GM18867 (cell line): Measurements from ENCODE around the gene EFNB2.

Source experiments
- ATAC-seq: cut with Tn5 transposase; IDR thresholded peaks from one replicate; pipeline ENCODE4 v1.9.1; 2021; ENCODE audit warnings: mild to moderate bottlenecking, moderate library complexity; ENCODE audit not compliant: unreplicated experiment

EFNB2 gene

DNA sequence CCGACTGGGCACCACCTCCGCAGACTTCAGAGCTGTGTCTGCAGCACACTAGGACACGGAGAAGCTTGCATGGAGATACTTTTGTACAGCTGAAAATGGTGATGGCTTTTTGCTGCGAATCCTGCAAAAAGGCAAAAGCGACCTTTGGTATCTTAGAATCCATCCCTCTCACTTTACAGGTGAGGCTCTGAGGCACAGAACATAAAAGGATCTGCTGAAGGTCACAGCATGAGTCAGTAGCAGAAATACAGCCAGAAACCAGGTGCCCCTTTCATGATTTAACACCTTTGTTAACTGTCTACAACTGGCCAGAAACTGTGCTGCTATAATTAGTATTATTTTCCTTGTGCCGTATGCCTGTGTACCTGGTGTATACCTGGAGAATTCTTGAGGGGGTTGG is 48.3 kb downstream of the EFNB2 start:
- ATAC-seq, result no peak

DNA sequence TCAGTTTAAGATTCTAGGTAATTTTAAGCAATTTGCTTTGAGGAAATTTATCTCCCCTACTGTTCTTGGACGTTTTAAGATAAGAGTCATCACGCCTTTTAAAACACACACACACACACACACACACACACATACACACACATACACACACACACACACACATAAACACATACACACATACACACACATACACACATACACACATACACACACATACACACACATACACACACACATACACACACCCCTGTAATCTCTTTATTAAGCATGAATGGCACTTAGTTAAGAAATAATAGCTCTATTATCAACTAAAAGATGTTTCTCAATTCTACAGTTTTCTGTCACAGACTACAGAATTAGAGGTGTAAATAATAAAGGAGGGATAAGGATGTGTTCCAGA is 49.2 kb downstream of the EFNB2 start:
- ATAC-seq, result no peak

DNA sequence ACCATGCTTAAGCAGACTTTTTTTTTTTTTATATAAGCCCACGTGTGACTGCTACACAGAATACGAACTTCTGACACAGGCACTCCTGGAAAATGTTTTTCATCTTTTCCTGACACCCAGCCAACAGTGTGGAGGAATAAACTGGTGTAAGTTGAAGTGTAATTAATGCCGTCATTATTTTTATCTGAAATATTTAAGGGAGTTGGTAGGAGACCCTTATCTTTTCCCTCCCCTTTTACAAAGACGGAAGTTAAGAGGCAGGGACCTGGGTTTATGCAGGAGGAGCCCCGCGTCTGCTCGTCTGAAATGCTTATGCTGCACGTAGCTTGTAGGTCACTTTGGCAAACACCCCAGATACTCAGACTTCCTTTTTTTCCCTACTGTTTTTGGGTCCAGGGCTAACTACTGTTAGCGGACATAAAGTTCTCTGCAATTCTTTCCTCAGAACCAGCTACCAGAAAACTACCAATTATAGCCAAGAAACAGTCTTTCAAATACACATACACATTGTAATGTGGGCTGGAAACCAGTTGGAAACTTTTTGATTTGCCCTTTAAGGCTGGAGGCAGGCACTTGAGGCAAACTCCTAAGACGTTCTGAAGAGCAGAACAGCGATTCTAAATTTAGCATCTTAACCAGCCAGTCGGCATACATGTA is 50.8 kb downstream of the EFNB2 start:
- no peak for ATAC-seq

DNA sequence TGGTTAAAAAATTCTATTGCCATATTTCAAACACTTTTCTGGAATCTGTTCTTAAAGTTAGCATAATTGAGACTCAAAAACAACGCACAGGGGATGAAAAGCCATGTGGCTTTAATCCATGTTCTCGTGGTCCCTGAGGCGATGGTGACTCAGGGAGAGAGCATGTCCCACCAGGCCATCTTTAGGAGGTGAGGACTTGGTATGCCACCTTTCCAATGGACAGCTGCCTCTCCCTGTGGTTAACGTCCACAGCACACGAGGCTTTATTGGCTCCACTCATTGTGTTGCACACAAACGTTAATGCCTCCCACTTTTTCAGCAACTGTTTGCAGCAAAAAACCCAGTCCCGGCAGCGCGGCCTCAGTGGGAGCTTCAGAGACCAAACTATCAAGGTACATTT is 51.4 kb downstream of the EFNB2 start:
- ATAC-seq, result no peak

DNA sequence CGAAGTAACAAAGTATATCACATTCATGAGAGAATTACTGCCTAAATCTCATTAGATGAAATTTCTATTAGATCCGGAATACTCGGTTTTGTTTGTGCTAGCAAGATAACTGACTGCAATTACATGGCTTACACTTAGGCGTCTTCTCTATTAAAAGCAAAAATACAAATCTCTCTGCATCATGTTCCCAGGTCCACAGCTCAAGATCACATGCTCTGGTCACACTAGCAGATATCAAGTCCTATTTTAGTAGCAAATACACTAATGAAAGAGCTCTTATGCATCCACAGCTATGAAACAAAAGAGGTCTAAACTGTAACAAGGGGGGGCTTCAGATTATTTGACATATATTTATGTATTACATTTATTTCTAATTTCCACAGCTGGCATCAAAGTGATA is 53.5 kb downstream of the EFNB2 start:
- ATAC-seq, result no peak

DNA sequence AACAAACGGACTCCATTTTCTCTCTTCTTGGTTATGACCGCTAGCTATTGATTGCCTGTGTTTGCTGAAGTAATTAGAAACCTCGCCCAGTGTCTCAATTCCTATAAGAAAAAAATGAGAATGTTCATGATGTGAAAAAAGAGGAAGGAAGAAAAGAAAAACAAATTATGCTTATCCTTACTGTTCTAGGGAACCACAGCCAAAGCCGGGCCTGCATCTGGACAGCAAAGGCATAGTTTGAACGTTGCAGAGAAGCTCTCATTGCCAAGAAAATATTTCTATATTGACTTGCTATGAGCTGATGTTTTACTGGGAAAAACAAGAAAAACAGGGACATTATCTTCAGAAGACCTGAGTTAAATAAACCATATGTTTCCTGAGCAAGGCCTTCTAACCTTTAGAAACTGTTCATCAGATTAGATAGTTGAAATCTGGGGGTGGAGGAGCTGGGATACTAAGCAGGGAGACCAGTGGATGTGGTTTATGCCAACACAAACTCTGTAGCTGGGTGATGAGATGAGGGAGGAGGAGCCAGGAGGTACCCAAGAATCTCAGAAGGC is 55.0 kb downstream of the EFNB2 start:
- no peak for ATAC-seq

DNA sequence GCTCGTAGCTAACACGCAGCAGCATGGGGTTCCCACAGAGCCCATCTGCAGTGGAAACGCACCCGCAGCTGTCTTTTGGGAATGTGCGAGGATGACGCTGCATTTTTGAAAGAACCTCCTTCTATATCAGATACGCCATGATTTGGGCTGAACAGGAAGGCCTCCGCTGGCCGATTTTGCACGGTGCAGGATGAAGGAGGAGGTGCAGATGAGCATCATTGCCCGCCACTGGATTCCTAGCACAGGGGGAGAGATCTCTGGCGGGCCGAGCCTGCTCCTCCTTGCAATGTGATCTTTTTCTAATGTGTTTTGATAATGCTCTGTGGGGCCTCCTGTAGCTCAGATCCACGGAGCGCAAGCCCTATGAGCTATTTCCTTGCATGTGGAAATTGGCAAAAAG is 55.5 kb downstream of the EFNB2 start:
- ATAC-seq, result no peak

DNA sequence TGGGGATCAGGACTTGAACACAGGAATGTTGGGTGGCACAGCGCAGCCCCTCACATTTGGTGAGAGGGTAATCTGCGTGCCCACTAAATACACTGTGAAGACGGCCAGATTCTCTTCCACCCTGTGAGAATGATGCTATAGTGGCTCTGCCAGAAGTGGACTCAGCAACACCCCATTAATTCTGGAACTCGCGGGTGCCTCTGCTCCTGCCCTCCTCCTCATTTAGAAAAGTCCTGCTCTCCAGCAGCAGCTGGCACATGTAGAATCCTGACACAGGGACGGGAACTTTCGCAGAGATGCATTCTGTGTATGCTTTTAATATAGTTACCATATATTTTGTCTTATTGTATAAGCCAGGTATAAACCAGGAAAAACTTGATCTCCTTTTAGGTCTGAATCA is 57.3 kb downstream of the EFNB2 start:
- no peak for ATAC-seq

DNA sequence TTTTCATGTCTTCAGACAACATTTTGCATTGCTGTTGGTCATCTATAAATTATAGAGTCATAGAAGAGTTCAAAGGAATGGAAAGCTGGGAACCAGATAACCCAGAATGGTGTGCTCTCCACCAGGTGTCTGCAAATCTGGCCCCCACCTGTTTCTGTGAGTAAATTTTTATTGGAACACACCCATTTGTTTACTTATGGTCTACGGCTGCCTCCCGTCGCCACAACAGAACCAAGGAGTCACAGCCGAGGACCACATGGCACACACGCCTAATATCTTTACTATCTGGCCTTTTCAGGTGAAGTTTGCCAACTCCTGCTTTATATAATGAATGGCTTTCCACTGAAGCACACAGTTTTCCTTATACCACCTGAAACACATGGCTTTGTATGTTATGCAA is 58.2 kb downstream of the EFNB2 start:
- no peak for ATAC-seq

DNA sequence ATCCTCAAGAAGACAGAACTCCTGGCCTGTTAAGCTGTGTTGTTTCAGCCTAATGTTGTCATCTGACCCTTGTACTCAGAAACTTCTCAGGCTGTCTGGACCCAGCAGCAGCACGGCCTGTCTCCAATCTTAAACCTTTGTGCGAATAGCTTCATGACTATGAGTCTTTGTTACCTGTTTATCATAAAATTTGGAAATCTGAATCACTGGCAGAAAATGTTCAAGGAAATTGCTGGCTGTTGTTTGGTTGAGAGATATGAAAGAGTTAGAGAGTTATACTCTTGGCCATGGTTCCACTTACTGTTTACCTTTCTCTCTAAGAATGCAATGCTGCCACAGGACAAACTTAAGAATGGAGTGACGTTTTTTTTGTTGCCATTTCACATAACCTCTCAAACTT is 59.6 kb downstream of the EFNB2 start:
- ATAC-seq, result no peak

DNA sequence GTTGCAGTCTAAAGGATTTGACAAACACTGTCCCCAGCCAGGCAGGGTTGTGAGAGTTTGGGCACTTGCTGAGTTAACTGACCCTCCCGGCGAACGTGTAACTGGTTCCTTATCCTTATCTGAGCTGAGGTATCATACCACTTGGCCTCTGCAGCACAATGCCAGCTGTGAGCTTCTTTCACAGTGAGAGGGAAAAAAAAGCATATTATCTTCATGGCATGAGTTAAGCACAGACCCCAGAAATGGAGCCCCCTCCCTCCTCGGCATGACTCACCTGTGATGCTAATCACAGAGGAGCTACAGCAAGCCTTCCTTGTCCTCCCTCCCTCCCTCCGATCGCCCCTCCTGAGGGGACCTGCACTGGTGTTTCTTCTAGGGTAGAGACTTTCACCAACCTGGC is 60.5 kb downstream of the EFNB2 start:
- ATAC-seq, result no peak

DNA sequence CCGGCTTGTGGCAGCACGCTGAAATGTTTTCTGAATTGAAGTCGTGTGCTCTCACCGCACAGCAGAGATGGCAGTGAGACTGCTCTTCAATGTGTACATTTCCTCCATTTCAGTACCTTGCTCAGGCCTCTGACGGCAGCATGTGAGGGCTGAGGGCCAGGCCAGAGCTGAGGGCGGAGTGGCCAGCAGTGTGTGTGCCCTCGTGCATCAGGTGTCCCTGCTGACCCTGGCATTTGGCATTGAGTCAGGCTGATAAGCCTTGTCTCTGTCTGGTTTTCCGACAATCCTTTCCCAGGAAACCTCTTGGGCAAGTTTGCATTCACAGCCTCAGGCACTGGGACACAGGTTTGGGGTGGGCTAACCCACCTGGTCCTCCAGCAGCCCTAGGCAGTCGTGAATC is 62.3 kb downstream of the EFNB2 start:
- no peak for ATAC-seq

DNA sequence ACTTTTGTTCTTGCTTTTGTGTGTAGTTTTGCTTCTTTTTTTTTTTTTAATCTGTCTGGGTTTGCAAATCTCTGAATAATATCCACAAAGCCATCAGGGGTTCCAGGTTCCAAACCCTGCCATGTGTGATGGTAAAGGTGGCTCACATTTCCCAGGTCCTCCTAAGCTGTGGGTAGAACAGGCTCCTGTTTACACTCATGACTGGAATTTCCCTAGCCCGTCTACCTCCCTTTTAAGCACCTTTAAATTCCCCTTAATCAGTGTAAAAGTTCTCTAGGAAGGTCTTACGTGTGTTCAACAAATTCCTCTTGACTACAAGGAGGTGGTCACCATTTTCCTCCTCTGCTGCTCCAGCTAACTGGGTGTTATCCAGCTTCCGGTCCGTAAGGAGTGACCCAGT is 62.8 kb downstream of the EFNB2 start:
- ATAC-seq, result no peak

DNA sequence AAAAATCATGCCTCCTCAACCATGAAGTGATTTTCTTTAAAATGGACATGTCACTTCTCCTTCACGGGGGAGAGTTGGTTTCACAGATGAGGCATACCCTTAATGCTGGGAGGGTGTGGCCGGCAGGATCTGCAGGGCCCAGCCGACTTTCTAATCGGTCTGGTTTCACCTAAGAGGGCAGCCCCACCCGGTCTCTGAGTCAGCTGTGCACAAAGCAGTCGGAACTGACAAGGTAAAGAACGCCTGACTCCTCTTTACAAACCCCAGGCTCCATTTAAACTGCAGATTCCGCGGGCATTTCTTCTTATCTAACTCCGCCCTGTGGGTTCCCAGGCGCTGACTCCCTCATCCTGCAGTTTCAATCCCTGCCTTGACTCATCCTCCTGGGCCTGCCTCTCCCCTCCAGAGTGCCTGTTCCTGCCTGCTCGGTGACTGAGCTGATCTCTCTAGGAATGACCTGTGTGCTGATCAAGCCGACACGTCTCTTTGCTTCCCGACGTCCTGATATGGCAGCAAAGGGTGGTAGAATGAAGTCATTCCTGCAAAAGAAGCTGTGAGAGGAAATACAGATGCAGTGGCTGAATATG is 63.4 kb downstream of the EFNB2 start:
- ATAC-seq, result peak; percentile 59

DNA sequence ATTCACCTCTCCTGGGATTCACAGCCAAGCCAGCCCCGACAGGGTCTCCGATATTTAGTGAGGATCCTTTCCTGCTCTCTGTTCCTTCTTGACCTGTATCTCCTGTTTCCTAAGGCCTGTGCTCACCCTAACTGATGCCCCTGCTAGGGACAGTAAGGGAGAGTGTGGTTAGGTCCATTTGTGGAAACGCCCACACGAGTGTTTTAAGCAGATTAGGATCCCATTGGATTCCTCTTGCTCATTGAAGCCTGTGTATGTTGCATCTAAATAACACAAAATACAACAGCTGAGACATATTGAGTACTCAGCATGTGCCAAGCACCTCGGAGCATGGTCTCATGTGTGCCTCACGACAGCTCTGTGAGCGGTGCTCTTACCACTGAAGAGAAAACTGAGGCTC is 64.9 kb downstream of the EFNB2 start:
- ATAC-seq, result no peak

DNA sequence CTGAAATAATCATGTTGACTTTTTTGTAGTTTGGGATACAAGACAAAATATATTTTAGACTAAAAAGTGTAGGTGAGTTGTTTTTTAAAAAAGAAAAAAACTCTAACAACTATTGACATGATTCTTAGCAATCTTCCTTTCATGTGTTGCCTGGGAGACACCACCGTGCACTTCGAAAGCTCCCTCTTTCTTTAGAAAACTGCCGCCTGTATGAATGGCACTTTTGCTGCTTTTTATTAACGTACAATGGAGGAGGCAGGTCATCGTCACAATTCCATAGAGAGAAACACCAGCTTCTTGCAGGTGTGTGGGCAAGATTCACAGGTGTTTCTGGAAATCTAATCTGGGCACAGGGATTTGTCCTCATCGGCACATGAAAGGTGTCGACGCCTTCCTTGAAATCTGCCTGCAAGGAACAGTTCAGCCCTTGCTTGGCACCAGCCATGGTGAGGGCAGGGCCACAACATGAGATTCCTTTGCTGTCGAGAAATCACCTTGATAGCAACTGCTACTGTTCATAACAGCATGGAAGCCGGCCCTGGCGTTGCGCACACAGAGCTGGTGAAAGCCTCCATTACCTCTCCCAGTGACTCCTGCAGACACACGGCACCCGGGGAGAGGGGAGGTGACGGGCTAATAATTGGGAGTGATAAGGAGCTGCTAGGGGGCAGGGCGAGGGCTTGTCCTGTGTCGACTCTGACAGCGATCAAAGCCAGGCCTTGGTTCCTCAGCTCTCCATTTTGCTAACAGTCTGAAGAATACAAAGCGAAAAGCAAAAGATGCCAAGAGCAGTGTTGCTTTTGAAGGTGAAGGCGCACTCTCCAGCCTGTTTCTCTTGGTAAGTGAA is 66.5 kb downstream of the EFNB2 start:
- no peak for ATAC-seq

DNA sequence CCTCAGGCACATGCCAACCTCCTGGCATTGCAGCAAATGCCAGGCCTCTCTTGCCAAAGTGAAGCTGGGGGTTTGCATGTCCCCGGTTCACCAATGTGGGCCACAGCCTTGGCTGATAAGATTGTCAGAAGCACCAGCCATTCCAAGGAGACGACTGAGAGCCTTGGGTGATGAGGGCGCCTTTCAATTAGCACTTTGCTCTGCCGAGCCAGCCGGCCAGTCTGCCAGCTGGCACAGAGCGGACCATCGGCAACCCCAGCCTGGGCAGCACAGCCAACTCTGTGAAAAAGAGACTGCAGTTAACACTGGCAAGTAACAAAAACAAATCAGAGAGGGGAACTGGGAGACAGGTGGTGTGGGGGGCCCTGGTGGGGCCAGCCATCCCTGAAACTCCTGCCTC is 67.3 kb downstream of the EFNB2 start:
- ATAC-seq, result no peak

DNA sequence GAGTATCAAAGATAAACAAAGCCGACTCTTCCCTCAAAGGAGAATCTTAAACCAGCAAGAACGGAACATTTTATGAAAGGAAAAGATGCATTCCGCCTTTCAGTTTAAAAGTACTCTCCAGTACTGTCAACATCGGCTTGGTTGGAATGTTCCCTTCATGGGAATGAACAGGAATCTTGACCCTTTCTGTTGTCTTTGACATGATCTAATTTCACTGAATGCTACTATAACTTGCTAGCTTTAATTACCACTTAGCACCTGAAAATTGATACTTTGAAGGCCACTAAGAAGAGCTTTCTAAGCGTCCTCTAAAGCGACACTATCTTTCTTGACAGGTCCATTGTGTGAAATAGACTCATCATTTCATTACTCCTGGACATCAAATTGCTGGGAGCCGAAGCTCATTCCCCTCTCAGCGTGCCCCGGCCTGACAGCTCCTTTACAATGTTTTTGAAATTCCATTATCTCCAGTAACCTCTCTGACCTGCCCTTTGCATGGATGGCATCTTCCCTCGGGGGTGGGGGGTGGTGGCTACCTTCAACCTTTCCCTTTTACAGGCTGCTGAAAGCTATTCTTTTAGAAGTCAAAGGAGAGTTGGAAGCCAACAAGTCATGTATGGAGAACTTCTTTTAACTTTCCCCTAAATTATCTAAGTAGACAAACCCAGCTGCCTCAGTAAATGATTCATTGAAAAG is 67.9 kb downstream of the EFNB2 start:
- no peak for ATAC-seq

DNA sequence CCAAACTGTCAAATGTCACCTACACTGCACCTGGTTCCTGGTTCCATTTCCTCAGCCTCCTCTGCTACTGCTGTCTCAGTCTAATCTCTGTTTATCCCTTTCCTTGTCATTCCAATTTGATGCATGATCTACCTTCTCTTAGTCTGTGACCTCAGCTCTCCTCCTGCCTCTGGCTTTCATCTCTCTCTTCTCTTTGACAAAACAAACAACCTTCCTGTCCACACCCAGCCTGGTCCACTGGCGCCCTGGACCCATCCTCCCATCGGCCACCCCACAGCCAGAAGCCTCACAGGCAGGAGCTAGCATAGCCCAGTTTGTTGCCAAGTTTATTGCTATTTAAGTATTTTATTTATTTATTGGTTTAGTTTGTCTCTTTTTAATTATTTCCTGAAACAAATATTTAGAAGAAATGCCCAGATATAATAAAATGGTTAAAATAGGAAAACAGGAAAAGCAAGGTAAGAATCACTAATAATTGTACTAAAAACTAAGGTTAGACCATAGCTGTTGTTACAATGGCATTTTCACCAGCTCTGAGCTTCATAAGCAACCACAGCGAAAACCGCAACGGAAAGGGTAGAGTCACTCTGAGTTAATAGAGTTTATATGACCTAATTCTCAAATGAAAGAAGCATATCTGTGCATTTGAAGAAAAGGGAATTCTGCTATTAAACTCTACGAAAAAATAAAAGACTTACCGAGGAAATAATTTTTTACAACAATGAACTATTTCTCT is 68.6 kb downstream of the EFNB2 start:
- ATAC-seq, result no peak

DNA sequence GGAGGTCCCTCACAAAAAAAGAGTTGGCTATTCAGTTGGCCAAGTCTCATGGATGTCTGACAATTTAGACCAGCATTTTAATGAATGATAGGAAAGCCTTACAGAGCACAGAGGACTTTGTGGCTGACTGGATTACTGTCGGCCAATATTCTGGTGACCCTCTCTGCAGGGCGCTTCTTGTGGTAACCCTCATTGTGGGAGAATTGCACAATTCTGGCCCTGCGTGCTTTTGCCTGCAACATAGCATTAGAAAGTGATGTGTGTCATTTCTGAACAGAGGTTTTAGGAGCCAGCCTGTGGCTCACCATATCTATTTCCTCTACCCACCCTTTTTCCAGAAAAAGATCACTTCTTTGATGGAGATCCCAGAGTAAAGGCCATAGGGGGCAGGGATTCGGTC is 71.4 kb downstream of the EFNB2 start:
- no peak for ATAC-seq

DNA sequence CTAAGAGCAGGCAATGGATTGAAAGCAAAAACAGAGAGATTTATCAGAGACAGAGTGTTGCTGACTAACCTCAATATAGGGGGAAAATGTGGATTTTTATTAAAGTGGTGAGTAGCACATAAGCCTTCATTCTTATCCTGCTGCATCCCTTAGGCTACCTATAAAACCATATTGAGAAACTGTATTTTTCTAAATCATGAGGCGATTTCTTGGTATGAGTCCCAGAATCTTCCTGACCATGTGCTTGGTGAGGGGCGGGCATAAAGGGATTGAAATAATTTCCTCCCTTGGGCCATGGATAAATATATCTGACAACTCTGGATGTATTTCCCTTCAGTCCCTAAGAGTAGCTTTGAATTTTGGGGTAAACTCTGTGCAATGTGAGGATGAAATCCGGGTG is 72.8 kb downstream of the EFNB2 start:
- no peak for ATAC-seq
